Parathyroid adenoma (tissue), 2 donors: ENCODE data around the gene CBL.
"Not testable (repeated sequence)": the region's sequence is repeated elsewhere in the genome, so short reads cannot be mapped to it uniquely, and the experiment has no call there.

Experiments used
- H2AFZ ChIP-seq: fragments of 300-600 bp; sonication (generic); one replicate; pipeline ENCODE4 v1.7.0; 2017; ENCODE audit warnings: antibody characterized with exemption, mild to moderate bottlenecking
- H3K27ac ChIP-seq: fragments of 300-600 bp; sonication (generic); one replicate; pipeline ENCODE4 v1.7.0; 2017
- H3K27me3 ChIP-seq: fragments of 300-600 bp; sonication (generic); one replicate; pipeline ENCODE4 v1.7.0; 2017; ENCODE audit warnings: low read length; ENCODE audit not compliant: control insufficient read depth, insufficient read depth
- H3K36me3 ChIP-seq: fragments of 300-600 bp; sonication (generic); one replicate; pipeline ENCODE4 v1.7.0; 2017; ENCODE audit warnings: low read length; ENCODE audit not compliant: control insufficient read depth, insufficient read depth
- H3K4me1 ChIP-seq: fragments of 300-600 bp; sonication (generic); one replicate; pipeline ENCODE4 v1.7.0; 2017; ENCODE audit warnings: control low read depth
- H3K4me2 ChIP-seq: fragments of 300-600 bp; sonication (generic); one replicate; pipeline ENCODE4 v1.7.0; 2017; ENCODE audit warnings: low read length
- H3K4me3 ChIP-seq: fragments of 300-600 bp; sonication (generic); one replicate; pipeline ENCODE4 v1.7.0; 2017; ENCODE audit warnings: low read depth, low read length
- H3K79me2 ChIP-seq: fragments of 300-600 bp; sonication (generic); one replicate; pipeline ENCODE4 v1.7.0; 2017; ENCODE audit warnings: control low read depth
- H3K9ac ChIP-seq: fragments of 300-600 bp; sonication (generic); one replicate; pipeline ENCODE4 v1.7.0; 2017; ENCODE audit warnings: mild to moderate bottlenecking
- H3K9me3 ChIP-seq: fragments of 300-600 bp; sonication (generic); one replicate; pipeline ENCODE4 v1.7.0; 2017; ENCODE audit warnings: low read length; ENCODE audit not compliant: control insufficient read depth
- CTCF ChIP-seq: fragments of 300-600 bp; sonication (generic); IDR thresholded peaks from one replicate; pipeline ENCODE4 v1.7.0; 2017; ENCODE audit warnings: antibody characterized with exemption, mild to moderate bottlenecking
- donor health status: primary hyperparathyroidism.

CBL gene

DNA sequence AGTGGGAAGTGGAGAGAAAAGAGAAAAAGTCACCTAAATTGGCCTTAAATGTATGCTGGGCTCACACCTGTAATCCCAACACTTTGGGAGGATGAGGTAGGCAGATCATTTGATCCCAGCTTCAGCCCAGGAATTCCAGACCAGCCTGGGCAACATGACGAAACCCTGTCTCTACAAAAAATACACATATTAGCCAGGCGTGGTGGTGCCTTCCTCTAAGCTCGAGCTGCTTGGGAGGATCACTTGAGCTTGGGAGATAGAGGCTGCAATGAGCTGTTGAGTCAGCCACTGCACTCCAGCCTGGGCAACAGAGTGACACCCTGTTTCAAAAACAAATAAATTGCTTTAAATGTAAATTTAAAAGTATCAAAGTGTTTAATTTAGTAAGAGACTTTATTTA is 3.9 kb downstream of the CBL start:
- Histone ChIP-seq H3K9me3 (no peaks in the 10 kb centered on the region), H3K36me3 (no peaks in the 10 kb centered on the region), H3K4me3 (no peak overlapping the region), H3K4me2 (no peak overlapping the region), H3K79me2 (peaks cover 2% of the 10 kb centered on the region), H3K9ac (no peak overlapping the region), H3K4me1 (no peaks in the 10 kb centered on the region), H3K27me3 (no peaks in the 10 kb centered on the region), H2AFZ (no peak overlapping the region), H3K27ac (no peak overlapping the region)
- no peak for TF ChIP-seq CTCF

- H3K4me2 ChIP-seq = no peak overlapping the region
These were observed 12.2 kb downstream of the CBL start for GRCh38 chr11:119218141-119218878.

GRCh38 chr11:119222308-119222707 is 16.2 kb downstream of the CBL start:
- Histone ChIP-seq H3K27me3 (no peaks in the 10 kb centered on the region), H3K36me3 (no peaks in the 10 kb centered on the region), H3K9ac (no peak overlapping the region), H3K4me1 (no peaks in the 10 kb centered on the region), H3K79me2 (no peaks in the 10 kb centered on the region), H3K4me2 (no peak overlapping the region), H3K9me3 (no peaks in the 10 kb centered on the region), H2AFZ (no peak overlapping the region), H3K27ac (no peak overlapping the region), H3K4me3 (no peak overlapping the region)
- TF ChIP-seq CTCF = no peak

More at GRCh38 chr11:119218141-119218878, 12.2 kb downstream of the CBL start:
- Histone ChIP-seq H3K4me3 (no peak overlapping the region), H3K4me1 (no peaks in the 10 kb centered on the region), H3K9ac (no peak overlapping the region), H3K27me3 (no peaks in the 10 kb centered on the region), H2AFZ (no peak overlapping the region), H3K79me2 (no peaks in the 10 kb centered on the region), H3K36me3 (no peaks in the 10 kb centered on the region), H3K27ac (no peak overlapping the region), H3K9me3 (no peaks in the 10 kb centered on the region)
- TF ChIP-seq CTCF = no peak

- no peak overlapping the region for H3K4me3 ChIP-seq
- H3K27ac ChIP-seq = no peak overlapping the region
- H3K36me3 ChIP-seq = no peaks in the 10 kb centered on the region
- TF ChIP-seq CTCF = no peak
- no peak overlapping the region for H3K4me2 ChIP-seq
- no peaks in the 10 kb centered on the region for H3K27me3 ChIP-seq
- no peaks in the 10 kb centered on the region for H3K9me3 ChIP-seq
- H2AFZ ChIP-seq = no peak overlapping the region
- H3K4me1 ChIP-seq = no peaks in the 10 kb centered on the region
- no peak overlapping the region for H3K9ac ChIP-seq
- no peaks in the 10 kb centered on the region for H3K79me2 ChIP-seq
These were observed 16.8 kb downstream of the CBL start for GRCh38 chr11:119222891-119223290.

GRCh38 chr11:119223856-119224255 is 17.7 kb downstream of the CBL start:
- Histone ChIP-seq H3K9ac (no peak overlapping the region), H3K36me3 (no peaks in the 10 kb centered on the region), H2AFZ (no peak overlapping the region), H3K27me3 (no peaks in the 10 kb centered on the region), H3K4me2 (no peak overlapping the region), H3K9me3 (no peaks in the 10 kb centered on the region), H3K4me1 (no peaks in the 10 kb centered on the region), H3K4me3 (no peak overlapping the region), H3K79me2 (no peaks in the 10 kb centered on the region), H3K27ac (no peak overlapping the region)
- TF ChIP-seq CTCF = no peak

GRCh38 chr11:119228535-119229287 is 22.6 kb downstream of the CBL start:
- H3K27me3 ChIP-seq, H2AFZ ChIP-seq, H3K4me2 ChIP-seq, H3K9ac ChIP-seq, H3K4me3 ChIP-seq, H3K9me3 ChIP-seq, H3K4me1 ChIP-seq, H3K36me3 ChIP-seq, H3K79me2 ChIP-seq, H3K27ac ChIP-seq: not testable (repeated sequence)
